Hepatocyte (in vitro differentiated cells): ENCODE measurements around the gene TRMO. TPM values are rescaled to one million over a fixed set of nuclear protein-coding genes. Genes with fewer than 3 reads are reported as not detected.

Source experiments
- DNase-seq: peaks from one replicate; pipeline ENCODE4 v3.0.0-alpha.2; 2016; ENCODE audit warnings: low spot score
- H2AFZ ChIP-seq: fragments of 200-600 bp; sonication (generic); 2 replicates; pipeline ENCODE4 v1.6.0; 2016; ENCODE audit warnings: antibody characterized with exemption, mild to moderate bottlenecking
- H3K27ac ChIP-seq: fragments of 200-600 bp; sonication (generic); 2 replicates; pipeline ENCODE4 v1.5.1; 2016; ENCODE audit warnings: mild to moderate bottlenecking
- H3K27me3 ChIP-seq: fragments of 200-600 bp; sonication (generic); 2 replicates; pipeline ENCODE4 v1.6.1; 2016
- H3K36me3 ChIP-seq: fragments of 200-600 bp; sonication (generic); replicated peaks from 2 replicates; pipeline ENCODE4 v1.5.1; 2016; ENCODE audit warnings: low read depth; ENCODE audit not compliant: insufficient read depth
- H3K4me1 ChIP-seq: fragments of 200-600 bp; sonication (generic); 2 replicates; pipeline ENCODE4 v1.5.1; 2016; ENCODE audit warnings: mild to moderate bottlenecking, moderate library complexity; ENCODE audit not compliant: insufficient read depth
- H3K4me2 ChIP-seq: fragments of 200-600 bp; sonication (generic); 2 replicates; pipeline ENCODE4 v1.6.0; 2016
- H3K4me3 ChIP-seq: fragments of 200-600 bp; sonication (generic); 2 replicates; pipeline ENCODE4 v1.5.1; 2016; ENCODE audit warnings: mild to moderate bottlenecking
- H3K79me2 ChIP-seq: fragments of 200-600 bp; sonication (generic); 2 replicates; pipeline ENCODE4 v1.6.0; 2017; ENCODE audit warnings: mild to moderate bottlenecking
- H3K9me2 ChIP-seq: fragments of 200-600 bp; sonication (generic); replicated peaks from 2 replicates; pipeline ENCODE4 v1.6.0; 2017; ENCODE audit warnings: mild to moderate bottlenecking; ENCODE audit not compliant: insufficient read depth
- H3K9me3 ChIP-seq: fragments of 200-600 bp; sonication (generic); 2 replicates; pipeline ENCODE4 v1.5.1; 2016; ENCODE audit warnings: low read depth, mild to moderate bottlenecking
- H4K20me1 ChIP-seq: fragments of 200-600 bp; sonication (generic); 2 replicates; pipeline ENCODE4 v1.6.0; 2016; ENCODE audit warnings: mild to moderate bottlenecking; ENCODE audit not compliant: insufficient read depth, poor library complexity, severe bottlenecking
- EZH2 ChIP-seq: fragments of 200-600 bp; sonication (generic); IDR thresholded peaks from 2 replicates; pipeline ENCODE4 v1.6.1; 2016; ENCODE audit warnings: antibody characterized with exemption, mild to moderate bottlenecking, borderline replicate concordance
- EZH2phosphoT487 ChIP-seq: fragments of 200-600 bp; sonication (generic); IDR thresholded peaks from one replicate; pipeline ENCODE4 v1.6.1; 2018; ENCODE audit warnings: antibody characterized with exemption, mild to moderate bottlenecking, low read depth, moderate library complexity; ENCODE audit not compliant: unreplicated experiment, severe bottlenecking
- WGBS: methylation state at CpG from one replicate; pipeline ENCODE4 v1.1.6; 2016; ENCODE audit warnings: low lambda C conversion rate; ENCODE audit errors: missing lambda C conversion rate; 5-methylcytosine and 5-hydroxymethylcytosine counted together
- polyA plus RNA-seq: library from polyadenylated mRNA; unstranded; fragments of >200 nt; fragmentation: Nextera tagmentation; extraction: Ambion mirVana; gene quantifications from 2 replicates; pipeline ENCODE4 v1.2.1, GENCODE V29; 2016
- total RNA-seq: library from RNA; depleted of rRNA; stranded (reverse); fragments of >200 nt; gene quantifications from 2 replicates; pipeline ENCODE4 v1.2.3, GENCODE V29; 2014
- TF ChIP-seq, protein P1 (sequence below): fragments of 200-600 bp; sonication (generic); IDR thresholded peaks from 2 replicates; pipeline ENCODE4 v1.5.1; 2016; ENCODE audit warnings: antibody characterized with exemption, mild to moderate bottlenecking; ENCODE audit not compliant: poor library complexity

Gene TRMO
- total and polyA plus RNA-seq, 2 experiments from 2014 or later: 10.8 to 22.6 TPM

GRCh38 chr9:97873882-97874281 is 48.4 kb downstream of the TRMO start:
- no peaks in the 10 kb centered on the region for H3K4me1 ChIP-seq
- DNase-seq: no peak
- no peaks in the 10 kb centered on the region for H3K9me2 ChIP-seq
- H2AFZ ChIP-seq: no peak overlapping the region
- no peak for TF ChIP-seq EZH2
- TF ChIP-seq EZH2phosphoT487: no peak
- TF ChIP-seq, protein P1, sequence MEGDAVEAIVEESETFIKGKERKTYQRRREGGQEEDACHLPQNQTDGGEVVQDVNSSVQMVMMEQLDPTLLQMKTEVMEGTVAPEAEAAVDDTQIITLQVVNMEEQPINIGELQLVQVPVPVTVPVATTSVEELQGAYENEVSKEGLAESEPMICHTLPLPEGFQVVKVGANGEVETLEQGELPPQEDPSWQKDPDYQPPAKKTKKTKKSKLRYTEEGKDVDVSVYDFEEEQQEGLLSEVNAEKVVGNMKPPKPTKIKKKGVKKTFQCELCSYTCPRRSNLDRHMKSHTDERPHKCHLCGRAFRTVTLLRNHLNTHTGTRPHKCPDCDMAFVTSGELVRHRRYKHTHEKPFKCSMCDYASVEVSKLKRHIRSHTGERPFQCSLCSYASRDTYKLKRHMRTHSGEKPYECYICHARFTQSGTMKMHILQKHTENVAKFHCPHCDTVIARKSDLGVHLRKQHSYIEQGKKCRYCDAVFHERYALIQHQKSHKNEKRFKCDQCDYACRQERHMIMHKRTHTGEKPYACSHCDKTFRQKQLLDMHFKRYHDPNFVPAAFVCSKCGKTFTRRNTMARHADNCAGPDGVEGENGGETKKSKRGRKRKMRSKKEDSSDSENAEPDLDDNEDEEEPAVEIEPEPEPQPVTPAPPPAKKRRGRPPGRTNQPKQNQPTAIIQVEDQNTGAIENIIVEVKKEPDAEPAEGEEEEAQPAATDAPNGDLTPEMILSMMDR: no peak
- WGBS: 85% methylated on average over 6 of the region's 6 CpGs
- no peaks in the 10 kb centered on the region for H3K79me2 ChIP-seq
- no peak overlapping the region for H3K4me3 ChIP-seq
- no peak overlapping the region for H3K4me2 ChIP-seq
- no peak overlapping the region for H3K27ac ChIP-seq
- H3K27me3 ChIP-seq: no peaks in the 10 kb centered on the region
- no peaks in the 10 kb centered on the region for H3K36me3 ChIP-seq
- H3K9me3 ChIP-seq: no peaks in the 10 kb centered on the region
- H4K20me1 ChIP-seq: no peaks in the 10 kb centered on the region

- Histone ChIP-seq H2AFZ (no peak overlapping the region), H4K20me1 (no peaks in the 10 kb centered on the region), H3K4me1 (no peaks in the 10 kb centered on the region), H3K4me2 (no peak overlapping the region), H3K36me3 (no peaks in the 10 kb centered on the region), H3K79me2 (no peaks in the 10 kb centered on the region), H3K9me2 (no peaks in the 10 kb centered on the region), H3K4me3 (no peak overlapping the region), H3K9me3 (no peaks in the 10 kb centered on the region), H3K27me3 (no peaks in the 10 kb centered on the region), H3K27ac (no peak overlapping the region)
- TF ChIP-seq, protein P1: no peak
- TF ChIP-seq EZH2: no peak
- no peak for TF ChIP-seq EZH2phosphoT487
- WGBS: 73% methylated on average over 3 of the region's 3 CpGs
- no peak for DNase-seq
Observed at GRCh38 chr9:97873425-97873824, 48.9 kb downstream of the TRMO start.

DNA sequence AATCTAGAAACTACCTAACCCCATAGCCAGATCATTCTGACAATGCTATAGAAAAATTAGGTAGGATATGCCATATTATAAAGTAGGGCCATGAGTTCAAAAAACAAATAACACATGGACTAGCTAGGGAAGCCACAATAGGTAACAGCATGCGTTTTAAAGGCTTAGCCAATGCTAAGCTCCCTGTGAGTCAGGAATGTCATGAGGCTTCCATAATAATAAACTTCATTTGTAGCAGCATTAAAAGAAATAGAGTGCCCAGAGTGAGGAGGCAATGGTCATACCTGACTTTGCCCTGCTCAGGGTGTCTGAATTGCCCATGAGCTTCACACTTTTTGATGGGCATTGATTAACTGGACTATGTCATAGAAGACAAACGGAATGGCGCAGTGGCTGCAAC is 53.4 kb downstream of the TRMO start:
- Histone ChIP-seq H3K4me2 (no peak overlapping the region), H3K4me1 (no peaks in the 10 kb centered on the region), H4K20me1 (no peaks in the 10 kb centered on the region), H3K27me3 (peaks cover 11% of the 10 kb centered on the region), H3K9me2 (no peaks in the 10 kb centered on the region), H3K9me3 (no peaks in the 10 kb centered on the region), H2AFZ (no peak overlapping the region), H3K27ac (no peak overlapping the region), H3K79me2 (no peaks in the 10 kb centered on the region), H3K4me3 (no peak overlapping the region), H3K36me3 (no peaks in the 10 kb centered on the region)
- WGBS: 68% methylated on average over 3 of the region's 3 CpGs
- TF ChIP-seq EZH2phosphoT487 (no peak), EZH2 (no peak)
- TF ChIP-seq, protein P1: no peak
- DNase-seq: no peak

DNA sequence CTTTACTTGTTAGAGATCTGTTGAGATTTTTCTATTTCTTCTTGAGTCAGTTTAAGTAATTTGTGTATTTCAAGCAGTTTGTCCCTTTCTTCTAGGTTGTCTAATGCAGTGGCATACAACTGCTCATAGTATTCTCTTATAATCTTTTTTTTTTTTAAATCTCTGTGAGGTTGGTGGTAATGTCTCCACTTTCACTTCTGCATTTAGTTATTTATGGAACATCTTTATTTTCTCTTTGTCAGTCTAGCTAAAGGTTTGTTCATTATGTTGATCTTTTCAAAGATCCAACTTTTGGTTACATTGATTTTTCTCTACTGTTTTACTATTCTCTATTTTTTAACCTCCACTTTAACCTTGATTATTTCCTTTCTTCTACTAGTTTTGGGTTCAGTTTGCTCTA is 55.5 kb downstream of the TRMO start:
- no peaks in the 10 kb centered on the region for H3K4me1 ChIP-seq
- no peak for DNase-seq
- H3K9me3 ChIP-seq: no peaks in the 10 kb centered on the region
- H3K79me2 ChIP-seq: no peaks in the 10 kb centered on the region
- H3K4me2 ChIP-seq: no peak overlapping the region
- H4K20me1 ChIP-seq: no peaks in the 10 kb centered on the region
- H3K9me2 ChIP-seq: no peaks in the 10 kb centered on the region
- no peak overlapping the region for H3K4me3 ChIP-seq
- no peaks in the 10 kb centered on the region for H3K36me3 ChIP-seq
- no peak overlapping the region for H3K27ac ChIP-seq
- peaks cover 25% of the 10 kb centered on the region for H3K27me3 ChIP-seq
- no peak overlapping the region for H2AFZ ChIP-seq
- TF ChIP-seq EZH2 (no peak), EZH2phosphoT487 (no peak)
- TF ChIP-seq, protein P1: no peak
